ENCODE data around the gene DUS4L.

DUS4L gene

GRCh38 chr7:107580716-107581383 is 17.1 kb downstream of the DUS4L start:
- no peak for DNase-seq

DNA sequence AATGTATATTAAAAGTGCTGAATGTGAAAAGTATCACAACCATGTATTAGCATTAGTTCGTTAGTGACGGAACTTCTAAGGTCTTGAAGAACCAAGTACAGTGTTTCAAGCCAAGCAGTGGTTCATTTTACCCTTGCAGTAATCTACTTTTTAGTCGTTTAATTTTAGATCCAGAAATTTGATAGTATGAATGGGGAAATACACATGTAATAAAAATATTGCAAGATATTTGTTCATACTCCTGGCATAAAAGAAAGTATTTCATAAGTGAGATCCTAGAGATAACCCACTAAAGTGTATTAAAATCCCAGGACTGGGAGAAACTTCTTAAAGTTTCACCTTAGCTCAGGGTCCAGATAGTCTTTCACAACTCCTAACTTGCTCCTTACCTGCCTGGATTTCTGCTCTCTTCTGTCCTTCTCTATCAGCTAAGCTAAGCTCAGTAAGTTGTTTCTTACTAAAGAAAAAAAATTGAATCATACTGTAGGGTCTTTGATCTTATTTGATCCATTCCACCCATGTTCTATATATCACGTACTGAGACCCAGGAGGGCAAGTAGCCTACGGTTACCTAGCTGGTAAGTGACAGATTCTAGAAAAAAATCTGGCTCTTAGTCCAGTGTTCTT is 17.7 kb downstream of the DUS4L start:
- no peak for DNase-seq

DNA sequence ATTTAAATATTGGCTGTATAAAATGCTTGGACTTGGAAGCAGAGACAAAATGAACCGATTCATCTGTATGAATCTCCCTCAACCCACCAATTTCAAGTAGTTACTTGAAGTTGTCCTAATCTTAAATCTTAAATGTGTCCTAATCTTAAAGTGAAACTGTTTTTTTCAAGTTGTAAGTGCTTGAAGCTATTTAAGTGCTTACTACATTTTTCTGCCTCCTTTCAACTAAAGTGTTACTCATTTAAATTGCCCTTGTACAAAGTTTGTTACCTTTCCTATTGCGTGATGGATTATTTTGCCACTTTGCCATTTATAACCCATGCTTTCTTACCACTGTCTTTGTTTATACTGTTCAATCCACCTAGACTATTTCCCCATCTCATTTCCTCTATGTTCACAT is 19.1 kb downstream of the DUS4L start:
- no peak for DNase-seq

GRCh38 chr7:107584716-107585115 is 20.9 kb downstream of the DUS4L start:
- no peak for DNase-seq

- no peak for DNase-seq
Measured at GRCh38 chr7:107588529-107589130, 24.9 kb downstream of the DUS4L start.

GRCh38 chr7:107591421-107591820 is 27.6 kb downstream of the DUS4L start:
- no peak for DNase-seq

DNA sequence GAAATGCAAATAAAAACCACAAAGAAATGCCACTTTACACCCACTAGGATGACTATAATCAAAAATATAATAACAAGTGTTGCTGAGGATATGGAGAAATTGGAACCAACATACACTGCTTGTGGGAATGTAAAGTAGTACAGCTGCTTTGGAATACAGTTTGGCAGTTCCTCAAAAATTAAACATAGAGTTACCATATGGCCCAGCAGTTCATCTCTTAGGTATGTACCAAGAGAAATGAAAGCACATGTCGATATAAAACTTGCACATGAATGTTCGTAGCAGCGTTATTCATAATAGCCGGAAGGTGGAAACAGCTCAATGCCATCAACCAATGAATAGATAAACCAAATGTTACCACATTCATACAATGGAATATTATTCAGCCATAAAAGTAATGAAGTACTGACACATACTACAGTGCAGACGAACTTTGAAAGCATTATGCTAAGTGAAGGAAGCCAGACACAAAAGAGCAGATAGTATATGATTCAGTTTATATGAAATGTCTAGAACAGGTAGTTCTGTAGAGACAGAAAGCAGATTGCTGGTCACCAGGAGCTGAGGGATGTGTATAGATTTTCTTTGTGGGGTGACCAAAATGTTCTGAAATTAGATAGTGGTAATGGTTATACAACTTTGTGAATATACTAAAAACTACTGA is 28.7 kb downstream of the DUS4L start:
- no peak for DNase-seq

DNA sequence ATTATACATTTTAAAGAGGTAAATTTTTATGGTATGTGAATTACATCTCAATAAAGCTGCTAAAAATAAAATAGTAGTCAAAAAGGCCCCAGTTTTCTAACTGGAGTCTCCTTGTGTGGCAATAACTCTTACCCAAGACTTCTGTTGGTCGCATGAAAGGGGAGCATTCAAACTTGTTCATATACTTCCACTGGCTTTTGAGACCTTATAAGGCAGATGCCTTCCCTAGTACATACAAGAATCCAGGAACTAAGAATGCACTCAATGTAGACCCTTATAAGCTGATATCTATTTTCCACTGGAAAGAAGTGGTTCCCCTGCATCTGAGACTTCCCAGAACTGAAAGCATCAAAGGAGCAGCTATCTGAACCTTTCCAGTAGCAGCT is 29.2 kb downstream of the DUS4L start:
- DNase-seq, result no peak

GRCh38 chr7:107594961-107595737 is 31.4 kb downstream of the DUS4L start:
- DNase-seq, result no peak

- DNase-seq, result no peak
Measured at GRCh38 chr7:107596881-107597581, 33.3 kb downstream of the DUS4L start.

GRCh38 chr7:107597582-107597916 is 33.8 kb downstream of the DUS4L start:
- no peak for DNase-seq

DNA sequence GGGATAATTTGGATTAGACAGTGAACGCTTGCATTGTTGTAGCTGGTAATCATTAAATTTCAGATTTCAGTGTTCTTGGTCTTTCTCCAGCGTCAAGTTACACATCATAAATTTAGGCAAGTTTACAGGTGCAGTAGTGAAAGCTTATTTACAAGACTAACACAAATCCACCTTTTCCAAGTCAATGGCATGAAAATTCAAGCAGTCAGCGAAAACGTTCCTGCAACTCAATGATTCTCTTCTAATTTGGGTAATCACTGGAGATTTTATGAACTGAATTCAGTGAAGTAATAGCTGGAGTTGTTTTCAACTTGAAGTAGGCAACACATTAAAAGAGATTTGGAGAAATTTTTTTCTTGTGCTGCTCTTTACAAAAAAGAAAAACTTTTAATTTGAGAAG is 34.2 kb downstream of the DUS4L start:
- no peak for DNase-seq

DNA sequence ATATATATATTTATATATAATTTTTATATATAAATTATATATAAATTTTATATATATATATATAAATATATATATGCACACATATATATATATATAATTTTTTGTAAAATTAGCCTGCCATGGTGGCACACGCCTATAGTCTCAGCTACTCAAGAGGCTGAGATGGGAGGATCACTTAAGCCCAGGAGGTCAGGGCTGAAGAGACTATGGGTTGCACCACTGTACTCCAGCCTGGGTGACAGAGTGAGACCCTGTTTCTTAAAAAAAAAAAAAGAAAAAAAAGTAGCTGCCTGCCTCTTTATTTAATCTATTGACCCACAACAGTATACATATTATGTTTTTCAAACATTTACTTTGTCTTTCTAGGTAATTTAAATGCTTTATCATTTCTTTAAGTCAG is 35.5 kb downstream of the DUS4L start:
- no peak for DNase-seq

GRCh38 chr7:107600816-107601215 is 37.0 kb downstream of the DUS4L start:
- no peak for DNase-seq

DNA sequence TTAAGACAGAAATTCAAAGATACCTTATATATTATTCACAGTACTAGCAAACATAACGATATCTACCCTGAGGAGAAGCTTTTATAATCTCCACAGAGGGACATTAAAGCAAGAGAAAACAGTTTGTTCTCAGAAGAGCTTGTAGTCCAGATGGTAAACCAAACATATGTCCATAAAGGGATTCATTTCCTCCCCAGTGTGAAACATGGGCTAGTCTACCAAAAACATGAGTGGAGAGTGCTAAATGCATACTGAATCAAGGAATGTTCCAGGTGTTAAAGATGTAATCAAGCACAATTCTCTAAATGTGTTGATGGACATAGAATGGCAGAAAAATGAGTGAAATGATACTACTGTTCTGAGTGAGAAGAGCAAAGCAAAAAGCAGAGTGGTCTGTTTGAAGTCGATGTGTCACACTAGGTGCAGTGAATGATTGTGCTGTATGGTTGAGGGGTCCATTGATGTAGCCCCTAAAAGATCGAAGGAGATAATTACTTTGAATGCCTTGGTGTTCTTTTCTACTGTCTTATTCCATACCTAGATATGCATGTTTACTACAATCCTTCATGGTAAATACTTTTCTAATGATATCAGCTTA is 41.5 kb downstream of the DUS4L start:
- no peak for DNase-seq

DNA sequence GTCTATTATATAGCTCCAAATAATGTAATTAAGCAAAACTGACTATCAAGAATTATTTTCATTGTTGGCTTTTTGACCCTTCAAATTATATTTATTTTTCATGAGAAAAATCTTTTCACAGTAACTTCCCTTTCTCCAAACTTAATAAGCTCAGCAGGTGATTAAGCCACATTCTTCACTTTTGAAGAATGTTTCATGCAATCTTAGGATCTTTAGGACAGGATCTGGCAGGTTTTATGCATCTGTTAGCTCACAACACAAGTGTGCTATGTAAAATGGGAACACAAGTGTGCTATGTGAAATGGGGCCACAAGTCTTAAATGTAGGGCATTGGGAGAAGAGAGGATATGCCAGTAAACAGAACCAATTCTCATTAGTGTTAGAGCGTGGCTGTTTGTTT is 42.5 kb downstream of the DUS4L start:
- no peak for DNase-seq

- DNase-seq, result no peak
Measured at GRCh38 chr7:107609811-107610261, 46.1 kb downstream of the DUS4L start.

DNA sequence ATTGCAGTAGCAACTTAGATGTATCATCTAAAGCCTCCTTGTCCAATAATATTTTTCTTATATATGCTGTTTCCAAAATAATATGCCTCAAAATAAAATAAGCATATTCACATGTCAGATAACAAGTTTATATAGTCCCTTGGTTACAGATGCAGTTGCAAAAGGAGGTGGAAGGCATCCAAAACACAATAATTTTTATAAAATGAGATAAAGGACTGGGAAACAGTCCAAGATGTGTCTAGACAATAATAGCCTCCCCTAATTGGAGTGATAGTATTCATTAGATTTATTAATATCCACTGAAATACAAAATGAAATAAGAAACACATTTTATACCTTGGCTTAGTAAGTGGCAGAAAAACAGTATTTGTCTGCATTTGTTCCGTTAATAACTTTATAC is 46.6 kb downstream of the DUS4L start:
- no peak for DNase-seq

- no peak for DNase-seq
Measured at GRCh38 chr7:107613439-107613838, 49.7 kb downstream of the DUS4L start.

DNA sequence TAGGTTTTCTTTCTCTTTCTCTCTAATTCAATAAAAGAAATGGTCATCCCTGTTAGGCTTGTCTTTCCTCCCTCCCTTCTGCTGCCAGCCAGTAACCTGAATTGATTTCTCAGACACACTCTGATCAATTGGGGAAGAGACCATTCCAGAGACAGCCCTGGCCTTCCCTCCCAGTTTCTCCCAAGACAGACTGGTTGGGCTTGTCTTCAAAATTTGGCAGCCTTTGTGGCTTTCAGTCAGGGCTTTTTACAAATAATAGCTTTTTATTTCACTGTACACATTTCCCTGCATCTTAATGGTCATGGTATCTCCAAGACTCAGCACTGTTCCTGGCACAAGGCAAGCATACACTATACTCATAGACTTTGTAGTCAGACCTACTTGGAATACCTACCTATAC is 50.2 kb downstream of the DUS4L start:
- DNase-seq, result no peak

GRCh38 chr7:107614425-107614824 is 50.7 kb downstream of the DUS4L start:
- DNase-seq, result no peak

All from CD4-positive, alpha-beta T cell treated with Interleukin-1 beta for 1 hour (primary cell).